Fibroblast of lung (primary cell): ENCODE data around the gene CEP78. TPM values are rescaled to one million over a fixed set of nuclear protein-coding genes. Genes with fewer than 3 reads are reported as not detected.

Source experiments
- DNase-seq, 2 donors: peaks; one replicate each; pipeline versions ENCODE4 v3.0.0 to v3.0.0-alpha.2; 2010; ENCODE audit warnings: low read depth in 2 of 2
- H2AFZ ChIP-seq: 2 replicates; pipeline ENCODE4 v1.5.1; 2012; ENCODE audit warnings: low read length, control low read depth, inconsistent platforms
- H3K27ac ChIP-seq: 2 replicates; pipeline ENCODE4 v1.5.1; 2011; ENCODE audit warnings: low read length, control low read depth; ENCODE audit not compliant: insufficient read depth
- H3K27me3 ChIP-seq: 2 replicates; pipeline ENCODE4 v1.5.1; 2011; ENCODE audit warnings: mild to moderate bottlenecking, low read length; ENCODE audit not compliant: control insufficient read depth, insufficient read depth
- H3K36me3 ChIP-seq: 2 replicates; pipeline ENCODE4 v1.5.1; 2011; ENCODE audit warnings: low read length; ENCODE audit not compliant: control insufficient read depth, insufficient read depth
- H3K4me1 ChIP-seq: 2 replicates; pipeline ENCODE4 v1.5.1; 2011; ENCODE audit warnings: low read length; ENCODE audit not compliant: control insufficient read depth, insufficient read depth; ENCODE audit errors: extremely low read depth
- H3K4me2 ChIP-seq: 2 replicates; pipeline ENCODE4 v1.5.1; 2011; ENCODE audit warnings: low read length, control low read depth; ENCODE audit not compliant: insufficient read depth; ENCODE audit errors: extremely low read depth
- H3K4me3 ChIP-seq, 4 experiments: fragments of 200-600 bp in 1 of 4; sonication (generic) in 1 of 4; replicated peaks in 1 of 4; 2 replicates each; pipeline ENCODE4 v1.5.1; 2011 to 2016; ENCODE audit warnings: low read length in 4 of 4, low read depth in 3 of 4, mild to moderate bottlenecking in 3 of 4, control low read depth in 2 of 4, inconsistent platforms in 1 of 4, mixed read lengths in 1 of 4; ENCODE audit not compliant: insufficient read depth in 1 of 4; ENCODE audit errors: control extremely low read depth in 1 of 4
- H3K79me2 ChIP-seq: 2 replicates; pipeline ENCODE4 v1.5.1; 2012; ENCODE audit warnings: mild to moderate bottlenecking, low read length, inconsistent platforms; ENCODE audit not compliant: control insufficient read depth, insufficient read depth
- H3K9ac ChIP-seq: 2 replicates; pipeline ENCODE4 v1.5.1; 2011; ENCODE audit warnings: mild to moderate bottlenecking, low read length, control low read depth; ENCODE audit not compliant: insufficient read depth
- H3K9me3 ChIP-seq: 2 replicates; pipeline ENCODE4 v1.5.1; 2012; ENCODE audit warnings: low read depth, low read length; ENCODE audit not compliant: control insufficient read depth, insufficient read depth
- H4K20me1 ChIP-seq: 2 replicates; pipeline ENCODE4 v1.5.1; 2011; ENCODE audit warnings: low read length; ENCODE audit not compliant: control insufficient read depth, insufficient read depth; ENCODE audit errors: extremely low read depth
- EZH2 ChIP-seq: IDR thresholded peaks from 2 replicates; pipeline ENCODE4 v1.5.1; 2012; ENCODE audit warnings: low read length, control low read depth, mild to moderate bottlenecking; ENCODE audit errors: missing control alignments
- polyA plus RNA-seq, 2 donors: library from polyadenylated mRNA; depleted of rRNA in 1 of 2; stranded (reverse) in 1 of 2; unstranded in 1 of 2; fragments of >200 nt; gene quantifications; 2 replicates each; pipeline ENCODE4 v1.2.1, GENCODE V29; 2011 to 2012; ENCODE audit warnings: missing spikeins in 1 of 2
- total RNA-seq: library from RNA; depleted of rRNA; stranded (reverse); fragments of >200 nt; gene quantifications from 2 replicates; pipeline ENCODE4 v1.2.1, GENCODE V29; 2014
- TF ChIP-seq, protein P1 (sequence below), 2 donors: IDR thresholded peaks in 1 of 2; conservative IDR thresholded peaks in 1 of 2; 1 replicate in 1 of 2; 2 replicates in 1 of 2; pipeline ENCODE4 v1.5.1; 2011 to 2012; ENCODE audit warnings: low read length in 2 of 2, control low read depth in 1 of 2, inconsistent platforms in 1 of 2, low read depth in 1 of 2, mild to moderate bottlenecking in 1 of 2

The CEP78 gene
- total and polyA plus RNA-seq, 2 donors (not counting 1 experiment from before 2014, with no cell fraction given): 8.9 to 10.4 TPM

GRCh38 chr9:78296893-78297671, 61.2 kb downstream of the CEP78 start, which contains the start of gene PSAT1:
TSS of gene PSAT1 (plus strand) at chr9:78297125. CDS start at chr9:78297211, 86 bp downstream.
- Histone ChIP-seq H3K27ac (peak within 1 kb of the TSS; percentile 46), H3K9me3 (no peaks in the 10 kb centered on the region), H3K4me2 (peak within 1 kb of the TSS; percentile 71), H2AFZ (peak within 1 kb of the TSS; percentile 59), H3K36me3 (no peaks in the 10 kb centered on the region), H3K27me3 (no peaks in the 10 kb centered on the region), H3K9ac (peak within 1 kb of the TSS; percentile 61), H4K20me1 (no peaks in the 10 kb centered on the region), H3K4me3 (peak within 1 kb of the TSS; percentile 52 to 99 (median 76)), H3K4me1 (no peaks in the 10 kb centered on the region), H3K79me2 (no peaks in the 10 kb centered on the region)
- peak; percentile 98 for DNase-seq
- TF ChIP-seq, protein P1, sequence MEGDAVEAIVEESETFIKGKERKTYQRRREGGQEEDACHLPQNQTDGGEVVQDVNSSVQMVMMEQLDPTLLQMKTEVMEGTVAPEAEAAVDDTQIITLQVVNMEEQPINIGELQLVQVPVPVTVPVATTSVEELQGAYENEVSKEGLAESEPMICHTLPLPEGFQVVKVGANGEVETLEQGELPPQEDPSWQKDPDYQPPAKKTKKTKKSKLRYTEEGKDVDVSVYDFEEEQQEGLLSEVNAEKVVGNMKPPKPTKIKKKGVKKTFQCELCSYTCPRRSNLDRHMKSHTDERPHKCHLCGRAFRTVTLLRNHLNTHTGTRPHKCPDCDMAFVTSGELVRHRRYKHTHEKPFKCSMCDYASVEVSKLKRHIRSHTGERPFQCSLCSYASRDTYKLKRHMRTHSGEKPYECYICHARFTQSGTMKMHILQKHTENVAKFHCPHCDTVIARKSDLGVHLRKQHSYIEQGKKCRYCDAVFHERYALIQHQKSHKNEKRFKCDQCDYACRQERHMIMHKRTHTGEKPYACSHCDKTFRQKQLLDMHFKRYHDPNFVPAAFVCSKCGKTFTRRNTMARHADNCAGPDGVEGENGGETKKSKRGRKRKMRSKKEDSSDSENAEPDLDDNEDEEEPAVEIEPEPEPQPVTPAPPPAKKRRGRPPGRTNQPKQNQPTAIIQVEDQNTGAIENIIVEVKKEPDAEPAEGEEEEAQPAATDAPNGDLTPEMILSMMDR (conservative IDR thresholded peaks at IDR 0.05 in 1 of 2, IDR thresholded peaks at IDR 0.05 in 1 of 2; ENCODE audit: low read depth in 1 of 2, low read length in 2 of 2): no peak
- TF ChIP-seq EZH2: no peak

- Histone ChIP-seq H3K79me2 (no peaks in the 10 kb centered on the region), H4K20me1 (no peaks in the 10 kb centered on the region), H3K9me3 (no peaks in the 10 kb centered on the region), H3K27ac (no peak overlapping the region), H3K4me3 (peak overlapping the region; percentile 52 to 99 (median 76)), H3K9ac (peak overlapping the region; percentile 32), H3K4me1 (no peaks in the 10 kb centered on the region), H3K4me2 (peak overlapping the region; percentile 71), H3K27me3 (no peaks in the 10 kb centered on the region), H3K36me3 (no peaks in the 10 kb centered on the region), H2AFZ (peak overlapping the region; percentile 59)
- DNase-seq: peak in 1 of 2 donors; percentile 32
- TF ChIP-seq, protein P1 (conservative IDR thresholded peaks at IDR 0.05 in 1 of 2, IDR thresholded peaks at IDR 0.05 in 1 of 2; ENCODE audit: low read depth in 1 of 2, low read length in 2 of 2): no peak
- TF ChIP-seq EZH2: no peak
These were observed 61.7 kb downstream of the CEP78 start for GRCh38 chr9:78297672-78297961.

DNA sequence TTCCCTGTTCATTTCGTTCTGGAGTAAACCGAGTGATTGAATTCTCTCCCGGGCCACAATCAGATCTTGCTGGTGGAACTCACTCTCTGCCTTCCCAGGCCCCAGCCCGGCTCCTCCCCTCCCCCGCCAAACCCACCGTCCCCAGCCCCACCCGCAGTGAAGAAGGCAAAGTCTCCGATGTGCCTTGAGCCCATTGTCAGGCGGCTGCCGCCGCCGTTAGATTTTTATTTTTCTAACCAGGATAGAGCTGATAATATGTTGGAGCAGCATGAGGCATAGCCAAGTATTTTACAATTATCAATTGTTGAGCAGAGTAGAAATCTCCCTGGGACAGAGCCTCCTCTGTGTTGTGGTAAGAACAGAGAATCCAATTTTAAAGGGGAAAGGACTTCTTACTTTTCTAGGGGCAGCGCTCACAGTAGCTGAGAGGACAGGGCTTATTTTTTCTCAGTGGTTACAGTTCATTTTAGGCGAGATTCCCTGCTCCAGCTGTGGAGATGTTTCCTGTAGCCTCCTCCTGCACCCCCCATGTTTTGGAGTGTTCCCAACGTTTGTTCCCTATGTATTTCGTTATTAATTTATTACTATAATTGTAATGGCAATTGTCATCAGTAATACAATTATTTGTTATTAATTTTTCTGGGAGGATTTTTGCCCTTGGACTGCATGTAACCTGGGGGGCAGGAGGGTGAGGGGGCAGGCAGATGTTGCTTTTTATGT, 62.3 kb downstream of the CEP78 start:
- peak overlapping the region; percentile 71 for H3K4me2 ChIP-seq
- H3K4me1 ChIP-seq: no peaks in the 10 kb centered on the region
- peak overlapping the region; percentile 15 for H2AFZ ChIP-seq
- H3K36me3 ChIP-seq: no peaks in the 10 kb centered on the region
- H3K27ac ChIP-seq: no peak overlapping the region
- peak overlapping the region; percentile 52 to 99 (median 76) for H3K4me3 ChIP-seq
- no peaks in the 10 kb centered on the region for H3K9me3 ChIP-seq
- peak in 1 of 2 donors; percentile 33 for DNase-seq
- no peak for TF ChIP-seq EZH2
- TF ChIP-seq, protein P1 (conservative IDR thresholded peaks at IDR 0.05 in 1 of 2, IDR thresholded peaks at IDR 0.05 in 1 of 2; ENCODE audit: low read depth in 1 of 2, low read length in 2 of 2): no peak
- H4K20me1 ChIP-seq: no peaks in the 10 kb centered on the region
- no peaks in the 10 kb centered on the region for H3K79me2 ChIP-seq
- H3K27me3 ChIP-seq: no peaks in the 10 kb centered on the region
- H3K9ac ChIP-seq: peak overlapping the region; percentile 32
